ENCODE measurements around the gene ZGPAT.
"Not testable (repeated sequence)": the region's sequence is repeated elsewhere in the genome, so short reads cannot be mapped to it uniquely, and the experiment has no call there.

- TF ChIP-seq POLR2A, CTCF (IDR thresholded peaks at IDR 0.05): not testable (repeated sequence)
These were observed 69.0 kb downstream of the ZGPAT start for GRCh38 chr20:63776875-63777274.
